KMS-11 (cell line): Measurements from ENCODE around the gene FOXN3.

Source experiments
- H2AFZ ChIP-seq: fragments of 200-600 bp; sonication (generic); 2 replicates; pipeline ENCODE4 v1.6.1; 2016; ENCODE audit warnings: antibody characterized with exemption, mixed run types, low read depth
- H3K27ac ChIP-seq: fragments of 200-600 bp; sonication (generic); 2 replicates; pipeline ENCODE4 v1.6.1; 2016; ENCODE audit warnings: mild to moderate bottlenecking, mixed run types
- H3K27me3 ChIP-seq: fragments of 200-600 bp; sonication (generic); 2 replicates; pipeline ENCODE4 v1.6.1; 2017; ENCODE audit warnings: mild to moderate bottlenecking, low read depth, mixed run types, moderate library complexity; ENCODE audit not compliant: insufficient read depth
- H3K36me3 ChIP-seq: fragments of 200-600 bp; sonication (generic); 2 replicates; pipeline ENCODE4 v1.6.1; 2017; ENCODE audit warnings: mild to moderate bottlenecking, mixed run types; ENCODE audit not compliant: insufficient read depth
- H3K4me1 ChIP-seq: fragments of 200-600 bp; sonication (generic); 2 replicates; pipeline ENCODE4 v1.6.1; 2016; ENCODE audit warnings: mild to moderate bottlenecking, low read depth, mixed run types; ENCODE audit not compliant: poor library complexity, severe bottlenecking
- H3K4me2 ChIP-seq: fragments of 200-600 bp; sonication (generic); 2 replicates; pipeline ENCODE4 v1.7.0; 2016; ENCODE audit warnings: mild to moderate bottlenecking, mixed run types
- H3K4me3 ChIP-seq: fragments of 200-600 bp; sonication (generic); IDR thresholded peaks from 2 replicates; pipeline ENCODE4 v1.6.1; 2017; ENCODE audit warnings: low read depth, low read length, mixed read lengths; ENCODE audit not compliant: insufficient read depth
- H3K79me2 ChIP-seq: fragments of 200-600 bp; sonication (generic); 2 replicates; pipeline ENCODE4 v1.6.1; 2016; ENCODE audit warnings: low read depth, mixed run types; ENCODE audit not compliant: insufficient read depth
- H3K9ac ChIP-seq: fragments of 200-600 bp; sonication (generic); 2 replicates; pipeline ENCODE4 v1.6.1; 2016; ENCODE audit warnings: mild to moderate bottlenecking, mixed run types
- H4K20me1 ChIP-seq: fragments of 200-600 bp; sonication (generic); 2 replicates; pipeline ENCODE4 v1.6.1; 2016; ENCODE audit warnings: mild to moderate bottlenecking, mixed run types; ENCODE audit not compliant: insufficient read depth
- TF ChIP-seq, protein P1 (sequence below): fragments of 200-600 bp; sonication (generic); conservative IDR thresholded peaks from 2 replicates; pipeline ENCODE4 v1.6.1; 2017; ENCODE audit warnings: low read depth, mild to moderate bottlenecking, antibody characterized with exemption, low read length, moderate library complexity, mixed read lengths

FOXN3 gene

DNA sequence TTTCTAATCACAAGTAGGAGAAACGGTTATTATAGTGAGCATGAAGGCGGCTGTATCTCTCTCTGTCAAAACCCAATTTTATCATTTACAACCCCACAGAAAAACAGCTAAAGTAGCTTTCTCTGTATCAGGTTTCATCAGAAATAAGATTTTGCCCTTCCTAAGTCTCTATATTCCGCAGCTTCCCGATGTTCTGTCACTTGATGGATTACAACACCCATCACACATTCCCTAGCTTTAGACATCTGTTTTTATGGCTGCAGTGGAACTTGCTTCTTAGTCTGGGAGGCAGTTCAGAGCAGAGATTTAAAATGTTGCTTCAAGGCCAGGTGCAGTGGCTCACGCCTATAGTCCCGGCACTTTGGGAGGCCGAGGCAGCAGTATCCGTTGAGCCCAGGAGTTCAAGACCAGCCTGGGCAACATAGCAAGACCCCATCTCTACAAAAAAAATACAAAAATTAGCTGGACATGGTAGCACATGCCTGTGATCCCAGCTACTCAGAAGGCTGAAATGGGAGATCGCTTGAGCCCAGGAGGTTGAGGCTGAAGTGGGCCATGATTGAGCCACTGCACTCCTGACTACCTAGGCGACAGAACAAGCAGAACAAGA is 27.6 kb upstream of the FOXN3 start:
- H3K9ac ChIP-seq, result no peak overlapping the region
- no peaks in the 10 kb centered on the region for H3K36me3 ChIP-seq
- no peaks in the 10 kb centered on the region for H3K79me2 ChIP-seq
- H3K4me3 ChIP-seq, result no peak overlapping the region
- no peak overlapping the region for H2AFZ ChIP-seq
- no peaks in the 10 kb centered on the region for H3K4me1 ChIP-seq
- TF ChIP-seq, protein P1, sequence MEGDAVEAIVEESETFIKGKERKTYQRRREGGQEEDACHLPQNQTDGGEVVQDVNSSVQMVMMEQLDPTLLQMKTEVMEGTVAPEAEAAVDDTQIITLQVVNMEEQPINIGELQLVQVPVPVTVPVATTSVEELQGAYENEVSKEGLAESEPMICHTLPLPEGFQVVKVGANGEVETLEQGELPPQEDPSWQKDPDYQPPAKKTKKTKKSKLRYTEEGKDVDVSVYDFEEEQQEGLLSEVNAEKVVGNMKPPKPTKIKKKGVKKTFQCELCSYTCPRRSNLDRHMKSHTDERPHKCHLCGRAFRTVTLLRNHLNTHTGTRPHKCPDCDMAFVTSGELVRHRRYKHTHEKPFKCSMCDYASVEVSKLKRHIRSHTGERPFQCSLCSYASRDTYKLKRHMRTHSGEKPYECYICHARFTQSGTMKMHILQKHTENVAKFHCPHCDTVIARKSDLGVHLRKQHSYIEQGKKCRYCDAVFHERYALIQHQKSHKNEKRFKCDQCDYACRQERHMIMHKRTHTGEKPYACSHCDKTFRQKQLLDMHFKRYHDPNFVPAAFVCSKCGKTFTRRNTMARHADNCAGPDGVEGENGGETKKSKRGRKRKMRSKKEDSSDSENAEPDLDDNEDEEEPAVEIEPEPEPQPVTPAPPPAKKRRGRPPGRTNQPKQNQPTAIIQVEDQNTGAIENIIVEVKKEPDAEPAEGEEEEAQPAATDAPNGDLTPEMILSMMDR, result no peak
- H3K27me3 ChIP-seq, result no peaks in the 10 kb centered on the region
- no peak overlapping the region for H3K4me2 ChIP-seq
- no peaks in the 10 kb centered on the region for H4K20me1 ChIP-seq
- no peak overlapping the region for H3K27ac ChIP-seq

GRCh38 chr14:89444044-89444443 is 27.0 kb upstream of the FOXN3 start:
- Histone ChIP-seq H3K36me3 (no peaks in the 10 kb centered on the region), H3K9ac (no peak overlapping the region), H3K4me3 (no peak overlapping the region), H3K27me3 (no peaks in the 10 kb centered on the region), H3K4me1 (no peaks in the 10 kb centered on the region), H2AFZ (no peak overlapping the region), H3K27ac (no peak overlapping the region), H3K79me2 (no peaks in the 10 kb centered on the region), H3K4me2 (no peak overlapping the region), H4K20me1 (no peaks in the 10 kb centered on the region)
- TF ChIP-seq, protein P1, result no peak

DNA sequence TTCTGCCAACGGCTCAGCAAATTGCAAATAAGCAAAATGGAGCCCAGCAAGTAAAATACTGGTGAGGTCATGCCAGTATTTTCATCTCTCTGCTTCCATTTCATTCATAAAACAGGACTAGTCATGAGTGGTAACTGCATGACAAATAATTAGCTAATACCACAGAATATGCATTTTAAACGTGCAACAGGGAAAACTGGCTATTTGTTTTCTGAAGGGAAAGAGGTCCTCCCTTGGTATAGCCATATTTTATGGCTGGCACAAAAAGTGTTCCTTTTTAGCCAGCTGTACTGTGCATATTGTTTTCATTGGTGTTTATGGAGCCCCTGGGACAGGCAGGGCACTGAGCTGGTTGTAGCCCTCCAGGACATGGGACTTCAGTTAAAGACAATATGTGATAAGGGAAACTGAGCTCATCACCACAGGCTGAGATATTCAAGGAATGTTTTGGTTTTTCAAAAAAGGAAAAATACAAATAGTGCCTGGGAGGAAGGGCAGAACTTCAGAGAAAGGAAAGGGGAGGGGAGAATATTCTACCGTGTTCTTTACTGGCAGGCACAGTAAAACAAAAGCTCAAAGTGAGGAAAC is 26.1 kb upstream of the FOXN3 start:
- Histone ChIP-seq H3K4me2 (no peak overlapping the region), H3K9ac (no peak overlapping the region)

DNA sequence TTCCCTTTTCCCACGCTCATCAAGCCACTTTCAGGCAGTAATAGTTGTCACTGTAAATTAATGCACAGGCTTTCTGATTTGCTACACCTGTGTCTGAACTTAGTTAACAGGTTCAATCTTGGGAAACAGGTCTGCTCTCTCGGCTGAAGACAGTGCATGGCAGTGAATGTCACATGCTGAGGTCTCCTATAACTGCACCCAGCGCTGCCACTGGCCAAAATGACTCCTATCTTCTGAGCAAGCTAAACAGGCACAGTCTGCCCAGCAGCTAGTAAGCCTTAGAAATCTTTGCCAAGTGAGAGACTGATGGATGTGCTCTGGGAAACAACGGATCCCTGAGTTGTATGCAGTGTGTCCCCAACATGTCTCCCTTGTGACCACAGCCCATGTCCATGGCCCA is 25.2 kb upstream of the FOXN3 start:
- Histone ChIP-seq H3K79me2 (no peaks in the 10 kb centered on the region), H3K27ac (no peak overlapping the region), H3K9ac (no peak overlapping the region), H2AFZ (no peak overlapping the region), H3K4me1 (no peaks in the 10 kb centered on the region), H3K4me3 (no peak overlapping the region), H4K20me1 (no peaks in the 10 kb centered on the region), H3K4me2 (no peak overlapping the region), H3K27me3 (no peaks in the 10 kb centered on the region), H3K36me3 (no peaks in the 10 kb centered on the region)
- TF ChIP-seq, protein P1, result no peak

More for the DNA sequence above, 26.1 kb upstream of the FOXN3 start:
- no peak overlapping the region for H3K4me3 ChIP-seq
- no peaks in the 10 kb centered on the region for H3K27me3 ChIP-seq
- TF ChIP-seq, protein P1, result no peak
- H3K27ac ChIP-seq, result no peak overlapping the region
- no peaks in the 10 kb centered on the region for H3K79me2 ChIP-seq
- H2AFZ ChIP-seq, result no peak overlapping the region
- no peaks in the 10 kb centered on the region for H3K4me1 ChIP-seq
- H3K36me3 ChIP-seq, result no peaks in the 10 kb centered on the region
- H4K20me1 ChIP-seq, result no peaks in the 10 kb centered on the region
